CD1c-positive myeloid dendritic cell (primary cell): Measurements from ENCODE around the gene PUS7.
"Not testable (repeated sequence)": the region's sequence is repeated elsewhere in the genome, so short reads cannot be mapped to it uniquely, and the experiment has no call there.

Experiments
- DNase-seq: peaks from one replicate; pipeline ENCODE4 v3.0.0-alpha.2; 2016; ENCODE audit errors: extremely low spot score

PUS7 gene

GRCh38 chr7:105521717-105522463 is at the start of gene PUS7:
TSS of gene PUS7 (minus strand) at chr7:105522271. CDS start at chr7:105508512, 13,759 bp downstream.
- peak; percentile 96 for DNase-seq

- no peak for DNase-seq
Observed at GRCh38 chr7:105567821-105568220, 45.8 kb upstream of the PUS7 start.

GRCh38 chr7:105567024-105567423 is 45.0 kb upstream of the PUS7 start:
- DNase-seq: no peak

- no peak for DNase-seq
Observed at GRCh38 chr7:105565190-105565589, 43.1 kb upstream of the PUS7 start.

GRCh38 chr7:105559926-105560325 is 37.9 kb upstream of the PUS7 start:
- DNase-seq: no peak

- DNase-seq: no peak
Observed at GRCh38 chr7:105538339-105538738, 16.3 kb upstream of the PUS7 start.

- DNase-seq: no peak
Observed at GRCh38 chr7:105532709-105533460, 10.8 kb upstream of the PUS7 start.

GRCh38 chr7:105531792-105532671 is 10.0 kb upstream of the PUS7 start, which contains the start of gene RINT1:
TSS of gene RINT1 (plus strand) at chr7:105532201. CDS start at chr7:105532316, 115 bp downstream.
- DNase-seq: peak; percentile 95

GRCh38 chr7:105530546-105530945 is 8.5 kb upstream of the PUS7 start:
- DNase-seq: no peak

- no peak for DNase-seq
Observed at GRCh38 chr7:105530126-105530525, 8.1 kb upstream of the PUS7 start.

- not testable (repeated sequence) for DNase-seq
Observed at GRCh38 chr7:105527737-105528136, 5.7 kb upstream of the PUS7 start.

- no peak for DNase-seq
Observed at GRCh38 chr7:105524840-105525239, 2.8 kb upstream of the PUS7 start.

GRCh38 chr7:105524423-105524822 is 2.4 kb upstream of the PUS7 start:
- DNase-seq: not testable (repeated sequence)

- DNase-seq: peak; percentile 54
Observed at GRCh38 chr7:105521027-105521716, 899 bp downstream of the PUS7 start.

GRCh38 chr7:105520620-105521019 is 1.5 kb downstream of the PUS7 start:
- DNase-seq: not testable (repeated sequence)

GRCh38 chr7:105519353-105519752 is 2.7 kb downstream of the PUS7 start:
- DNase-seq: no peak

- DNase-seq: not testable (repeated sequence)
Observed at GRCh38 chr7:105515610-105516009, 6.5 kb downstream of the PUS7 start.

- DNase-seq: peak; percentile 30
Observed at GRCh38 chr7:105512926-105513526, 9.0 kb downstream of the PUS7 start.

- peak; percentile 7 for DNase-seq
Observed at GRCh38 chr7:105512415-105512814, 9.7 kb downstream of the PUS7 start.

GRCh38 chr7:105502173-105502572 is 19.9 kb downstream of the PUS7 start:
- DNase-seq: no peak

- no peak for DNase-seq
Observed at GRCh38 chr7:105497016-105497415, 25.1 kb downstream of the PUS7 start.
